Measurements from ENCODE around the gene GCDH. TPM values are rescaled to one million over a fixed set of nuclear protein-coding genes. Genes with fewer than 3 reads are reported as not detected.
A peak's percentile ranks its signal among the peaks of the same experiment; 100 is the strongest.
"Not testable (repeated sequence)": the region's sequence is repeated elsewhere in the genome, so short reads cannot be mapped to it uniquely, and the experiment has no call there.

GCDH gene
- total and polyA plus RNA-seq, 2 donors (not counting 1 experiment from before 2014, with no cell fraction given): 10.3 to 18.0 TPM

DNA sequence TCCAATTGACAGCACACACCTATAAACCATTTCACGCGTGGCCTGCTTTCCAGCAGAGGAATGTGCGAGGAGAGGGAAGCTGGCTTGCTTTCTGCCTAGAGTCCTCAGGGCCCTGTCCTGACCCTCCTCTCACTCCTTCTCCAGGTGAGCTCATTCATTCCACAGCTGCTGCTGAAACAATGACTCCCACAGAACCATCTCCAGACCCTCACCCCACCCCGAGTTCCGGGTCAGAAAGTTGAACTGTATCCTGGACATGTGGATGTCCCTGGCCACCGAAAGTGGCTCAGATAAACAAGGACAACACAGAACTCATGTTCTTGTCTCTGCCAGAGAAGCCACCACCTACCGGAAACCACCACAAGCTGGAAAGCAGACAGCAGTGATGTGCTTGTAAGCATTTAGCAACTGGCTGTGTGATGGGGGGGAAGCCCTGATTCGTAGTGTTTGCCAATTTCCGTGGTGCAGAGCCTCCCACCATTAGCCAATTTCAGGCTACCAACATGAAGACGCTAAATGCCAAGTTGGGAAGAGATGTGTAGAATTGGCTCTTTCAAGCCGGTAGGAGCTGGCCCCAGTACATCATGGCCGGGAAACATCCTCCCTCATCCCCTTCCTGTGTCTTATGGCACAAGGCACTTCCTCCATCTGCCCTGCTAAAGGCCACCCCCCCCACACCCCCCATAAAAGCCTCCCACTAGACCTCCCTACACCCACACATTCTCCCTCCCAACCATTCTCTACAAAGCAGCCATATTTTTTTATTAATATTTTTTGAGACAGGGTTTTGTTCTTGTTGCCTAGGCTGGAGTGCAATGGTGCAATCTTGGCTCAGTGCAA lies 23.1 kb downstream of the GCDH start:
- TF ChIP-seq EZH2 (IDR thresholded peaks at IDR 0.05; ENCODE audit: low read length, missing control alignments): no peak
- TF ChIP-seq, protein P1, sequence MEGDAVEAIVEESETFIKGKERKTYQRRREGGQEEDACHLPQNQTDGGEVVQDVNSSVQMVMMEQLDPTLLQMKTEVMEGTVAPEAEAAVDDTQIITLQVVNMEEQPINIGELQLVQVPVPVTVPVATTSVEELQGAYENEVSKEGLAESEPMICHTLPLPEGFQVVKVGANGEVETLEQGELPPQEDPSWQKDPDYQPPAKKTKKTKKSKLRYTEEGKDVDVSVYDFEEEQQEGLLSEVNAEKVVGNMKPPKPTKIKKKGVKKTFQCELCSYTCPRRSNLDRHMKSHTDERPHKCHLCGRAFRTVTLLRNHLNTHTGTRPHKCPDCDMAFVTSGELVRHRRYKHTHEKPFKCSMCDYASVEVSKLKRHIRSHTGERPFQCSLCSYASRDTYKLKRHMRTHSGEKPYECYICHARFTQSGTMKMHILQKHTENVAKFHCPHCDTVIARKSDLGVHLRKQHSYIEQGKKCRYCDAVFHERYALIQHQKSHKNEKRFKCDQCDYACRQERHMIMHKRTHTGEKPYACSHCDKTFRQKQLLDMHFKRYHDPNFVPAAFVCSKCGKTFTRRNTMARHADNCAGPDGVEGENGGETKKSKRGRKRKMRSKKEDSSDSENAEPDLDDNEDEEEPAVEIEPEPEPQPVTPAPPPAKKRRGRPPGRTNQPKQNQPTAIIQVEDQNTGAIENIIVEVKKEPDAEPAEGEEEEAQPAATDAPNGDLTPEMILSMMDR (conservative IDR thresholded peaks at IDR 0.05 in 1 of 2, IDR thresholded peaks at IDR 0.05 in 1 of 2; ENCODE audit: low read depth in 1 of 2, low read length in 2 of 2): no peak
- Histone ChIP-seq H3K9ac (ENCODE audit: insufficient read depth, low read length) (no peak overlapping the region), H3K27ac (ENCODE audit: insufficient read depth, low read length) (no peak overlapping the region), H3K4me2 (ENCODE audit: extremely low read depth, insufficient read depth, low read length) (no peak overlapping the region), H2AFZ (ENCODE audit: low read length) (peak overlapping the region; percentile 2), H3K4me3 (replicated peaks in 1 of 4; ENCODE audit: control extremely low read depth in 1 of 4, insufficient read depth in 1 of 4, low read depth in 3 of 4, low read length in 4 of 4) (no peak overlapping the region), H3K79me2 (ENCODE audit: control insufficient read depth, insufficient read depth, low read length) (no peaks in the 10 kb centered on the region), H3K4me1 (ENCODE audit: control insufficient read depth, extremely low read depth, insufficient read depth, low read length) (peaks cover 8% of the 10 kb centered on the region), H4K20me1 (ENCODE audit: control insufficient read depth, extremely low read depth, insufficient read depth, low read length) (no peaks in the 10 kb centered on the region), H3K27me3 (ENCODE audit: control insufficient read depth, insufficient read depth, low read length) (no peaks in the 10 kb centered on the region), H3K9me3 (ENCODE audit: control insufficient read depth, insufficient read depth, low read depth, low read length) (no peaks in the 10 kb centered on the region), H3K36me3 (ENCODE audit: control insufficient read depth, insufficient read depth, low read length) (no peaks in the 10 kb centered on the region)
- peak; percentile 37 to 43 for DNase-seq (ENCODE audit: low read depth in 2 of 2)

DNA sequence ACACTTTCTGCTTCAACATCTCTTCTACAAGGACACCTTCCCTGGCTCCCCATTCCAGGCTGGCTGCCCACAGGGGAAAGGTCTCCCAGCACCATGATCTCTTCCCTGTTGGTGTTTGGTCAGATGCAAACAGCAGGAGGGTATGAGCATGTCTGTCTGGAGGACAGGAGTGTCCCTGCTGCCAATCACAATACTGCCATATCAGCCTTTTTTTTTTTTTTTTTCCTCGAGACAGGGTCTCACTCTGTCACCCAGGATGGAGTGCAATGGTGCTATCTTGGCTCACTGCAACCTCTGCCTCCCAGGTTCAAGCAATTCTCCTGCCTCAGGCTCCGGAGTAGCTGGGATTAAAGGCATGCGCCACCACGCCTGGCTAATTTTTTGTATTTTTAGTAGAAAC lies 24.9 kb downstream of the GCDH start:
- H3K4me3 ChIP-seq (replicated peaks in 1 of 4; ENCODE audit: control extremely low read depth in 1 of 4, insufficient read depth in 1 of 4, low read depth in 3 of 4, low read length in 4 of 4); H3K9ac ChIP-seq (ENCODE audit: insufficient read depth, low read length); H3K9me3 ChIP-seq (ENCODE audit: control insufficient read depth, insufficient read depth, low read depth, low read length); H3K27ac ChIP-seq (ENCODE audit: insufficient read depth, low read length); H2AFZ ChIP-seq (ENCODE audit: low read length); H4K20me1 ChIP-seq (ENCODE audit: control insufficient read depth, extremely low read depth, insufficient read depth, low read length); H3K27me3 ChIP-seq (ENCODE audit: control insufficient read depth, insufficient read depth, low read length); H3K79me2 ChIP-seq (ENCODE audit: control insufficient read depth, insufficient read depth, low read length); H3K36me3 ChIP-seq (ENCODE audit: control insufficient read depth, insufficient read depth, low read length); H3K4me2 ChIP-seq (ENCODE audit: extremely low read depth, insufficient read depth, low read length); DNase-seq (ENCODE audit: low read depth in 2 of 2); H3K4me1 ChIP-seq (ENCODE audit: control insufficient read depth, extremely low read depth, insufficient read depth, low read length): not testable (repeated sequence)

DNA sequence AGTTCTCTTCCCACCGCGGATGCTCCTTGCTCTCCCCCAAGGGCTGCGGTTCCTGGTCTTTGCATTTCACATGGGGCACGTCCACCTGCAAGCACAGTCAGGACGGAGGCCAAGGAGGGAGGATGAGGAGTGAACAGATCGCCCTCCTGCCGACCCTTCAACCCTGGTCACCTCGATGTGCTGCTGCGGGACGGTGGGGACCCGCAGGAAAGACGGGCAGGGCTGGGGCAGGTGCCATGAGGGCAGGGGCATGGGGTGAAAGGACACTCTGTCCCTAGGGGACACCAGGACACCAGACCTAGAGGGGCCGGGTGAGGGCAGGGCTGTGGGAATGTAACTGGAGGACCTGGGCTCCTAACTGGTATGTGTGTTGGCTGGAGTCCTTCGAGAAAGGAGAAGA lies 27.3 kb downstream of the GCDH start:
- no peaks in the 10 kb centered on the region for H3K27me3 ChIP-seq (ENCODE audit: control insufficient read depth, insufficient read depth, low read length)
- H3K27ac ChIP-seq (ENCODE audit: insufficient read depth, low read length): no peak overlapping the region
- H3K4me1 ChIP-seq (ENCODE audit: control insufficient read depth, extremely low read depth, insufficient read depth, low read length): peaks cover 3% of the 10 kb centered on the region
- no peak for TF ChIP-seq EZH2 (IDR thresholded peaks at IDR 0.05; ENCODE audit: low read length, missing control alignments)
- TF ChIP-seq, protein P1 (conservative IDR thresholded peaks at IDR 0.05 in 1 of 2, IDR thresholded peaks at IDR 0.05 in 1 of 2; ENCODE audit: low read depth in 1 of 2, low read length in 2 of 2): no peak
- no peak overlapping the region for H2AFZ ChIP-seq (ENCODE audit: low read length)
- DNase-seq (ENCODE audit: low read depth in 2 of 2): no peak
- H3K36me3 ChIP-seq (ENCODE audit: control insufficient read depth, insufficient read depth, low read length): peaks cover 3% of the 10 kb centered on the region
- no peaks in the 10 kb centered on the region for H3K79me2 ChIP-seq (ENCODE audit: control insufficient read depth, insufficient read depth, low read length)
- H4K20me1 ChIP-seq (ENCODE audit: control insufficient read depth, extremely low read depth, insufficient read depth, low read length): no peaks in the 10 kb centered on the region
- no peak overlapping the region for H3K4me3 ChIP-seq (replicated peaks in 1 of 4; ENCODE audit: control extremely low read depth in 1 of 4, insufficient read depth in 1 of 4, low read depth in 3 of 4, low read length in 4 of 4)
- H3K9ac ChIP-seq (ENCODE audit: insufficient read depth, low read length): no peak overlapping the region
- no peaks in the 10 kb centered on the region for H3K9me3 ChIP-seq (ENCODE audit: control insufficient read depth, insufficient read depth, low read depth, low read length)
- H3K4me2 ChIP-seq (ENCODE audit: extremely low read depth, insufficient read depth, low read length): no peak overlapping the region
